ENCODE measurements around the gene SLC28A1. TPM values are rescaled to one million over a fixed set of nuclear protein-coding genes. Genes with fewer than 3 reads are reported as not detected.

SLC28A1 gene
- total RNA-seq, 2 donors from 2014 or later = 0.12 TPM; not detected in 1

GRCh38 chr15:84938726-84939125, 54.3 kb downstream of the SLC28A1 start:
- no peaks in the 10 kb centered on the region for H3K9me3 ChIP-seq
- H3K36me3 ChIP-seq = no peaks in the 10 kb centered on the region
- DNase-seq (ENCODE audit: low spot score) = no peak
- no peak overlapping the region for H3K4me3 ChIP-seq
- no peaks in the 10 kb centered on the region for H3K27me3 ChIP-seq
- H3K4me1 ChIP-seq = no peaks in the 10 kb centered on the region
- H3K27ac ChIP-seq = no peak overlapping the region
- TF ChIP-seq CTCF (IDR thresholded peaks at IDR 0.05) = no peak

- Histone ChIP-seq H3K4me1 (peaks cover 0 to 11% of the 10 kb centered on the region in 2 donors), H3K27me3 (no peaks in the 10 kb centered on the region)
- TF ChIP-seq CTCF (IDR thresholded peaks at IDR 0.05) = no peak
Observed at GRCh38 chr15:84940399-84940798, 55.9 kb downstream of the SLC28A1 start.

GRCh38 chr15:84942456-84942855, 58.0 kb downstream of the SLC28A1 start:
- no peaks in the 10 kb centered on the region for H3K9me3 ChIP-seq
- no peaks in the 10 kb centered on the region for H3K27me3 ChIP-seq
- no peak for TF ChIP-seq CTCF (IDR thresholded peaks at IDR 0.05)
- H3K36me3 ChIP-seq = no peaks in the 10 kb centered on the region
- DNase-seq (ENCODE audit: low spot score) = no peak
- no peak overlapping the region for H3K27ac ChIP-seq
- no peak overlapping the region for H3K4me3 ChIP-seq
- peaks cover 0 to 18% of the 10 kb centered on the region in 2 donors for H3K4me1 ChIP-seq

More at GRCh38 chr15:84940399-84940798, 55.9 kb downstream of the SLC28A1 start:
- no peak overlapping the region for H3K27ac ChIP-seq
- H3K4me3 ChIP-seq = no peak overlapping the region
- no peaks in the 10 kb centered on the region for H3K36me3 ChIP-seq
- H3K9me3 ChIP-seq = no peaks in the 10 kb centered on the region
- no peak for DNase-seq (ENCODE audit: low spot score)

- Histone ChIP-seq H3K4me3 (no peak overlapping the region), H3K36me3 (no peaks in the 10 kb centered on the region), H3K27ac (peak overlapping the region in 1 of 2 donors; percentile 51), H3K4me1 (peaks cover 0 to 23% of the 10 kb centered on the region in 2 donors), H3K27me3 (no peaks in the 10 kb centered on the region), H3K9me3 (no peaks in the 10 kb centered on the region)
- no peak for DNase-seq (ENCODE audit: low spot score)
- no peak for TF ChIP-seq CTCF (IDR thresholded peaks at IDR 0.05)
Observed at GRCh38 chr15:84944311-84944710, 59.8 kb downstream of the SLC28A1 start.

- no peaks in the 10 kb centered on the region for H3K9me3 ChIP-seq
- H3K36me3 ChIP-seq = no peaks in the 10 kb centered on the region
- TF ChIP-seq CTCF (IDR thresholded peaks at IDR 0.05) = no peak
- H3K4me1 ChIP-seq = peaks cover 0 to 24% of the 10 kb centered on the region in 2 donors
- DNase-seq (ENCODE audit: low spot score) = no peak
- H3K27me3 ChIP-seq = no peaks in the 10 kb centered on the region
- H3K4me3 ChIP-seq = no peak overlapping the region
- peak overlapping the region in 1 of 2 donors; percentile 51 for H3K27ac ChIP-seq
Observed at GRCh38 chr15:84944861-84945260, 60.4 kb downstream of the SLC28A1 start.

- no peaks in the 10 kb centered on the region for H3K9me3 ChIP-seq
- no peak for TF ChIP-seq CTCF (IDR thresholded peaks at IDR 0.05)
- no peaks in the 10 kb centered on the region for H3K27me3 ChIP-seq
- peaks cover 0 to 26% of the 10 kb centered on the region in 2 donors for H3K4me1 ChIP-seq
- H3K4me3 ChIP-seq = no peak overlapping the region
- no peak for DNase-seq (ENCODE audit: low spot score)
- no peaks in the 10 kb centered on the region for H3K36me3 ChIP-seq
- H3K27ac ChIP-seq = no peak overlapping the region
Observed at GRCh38 chr15:84946772-84947489, 62.5 kb downstream of the SLC28A1 start.
